GM23338 (cell line): ENCODE data around the gene ABCC3. TPM values are rescaled to one million over a fixed set of nuclear protein-coding genes. Genes with fewer than 3 reads are reported as not detected.

Experiments
- ATAC-seq: fragments of 200-7000 bp; cut with Tn5 transposase; 3 replicates; pipeline ENCODE4 v1.9.1; 2020
- DNase-seq: peaks from one replicate; pipeline ENCODE4 v3.0.0-alpha.2; 2015; ENCODE audit warnings: low spot score
- H2AFZ ChIP-seq: fragments of 200-600 bp; sonication (generic); 2 replicates; pipeline ENCODE4 v1.8.0; 2016; ENCODE audit warnings: antibody characterized with exemption, mild to moderate bottlenecking, moderate library complexity
- H3F3A ChIP-seq: fragments of 200-600 bp; sonication (generic); replicated peaks from 2 replicates; pipeline ENCODE4 v1.8.0; 2017; ENCODE audit warnings: antibody characterized with exemption, mixed run types, low read depth
- H3K27ac ChIP-seq: fragments of 200-600 bp; sonication (generic); 2 replicates; pipeline ENCODE4 v1.6.1; 2016; ENCODE audit warnings: low read depth
- H3K27me3 ChIP-seq: fragments of 200-600 bp; sonication (generic); 2 replicates; pipeline ENCODE4 v1.8.0; 2016; ENCODE audit warnings: mild to moderate bottlenecking, mixed run types, moderate library complexity; ENCODE audit not compliant: insufficient read depth
- H3K36me3 ChIP-seq: fragments of 200-600 bp; sonication (generic); 2 replicates; pipeline ENCODE4 v1.8.0; 2016; ENCODE audit warnings: mild to moderate bottlenecking; ENCODE audit not compliant: insufficient read depth
- H3K4me1 ChIP-seq: fragments of 200-600 bp; sonication (generic); 2 replicates; pipeline ENCODE4 v1.8.0; 2016; ENCODE audit warnings: mild to moderate bottlenecking, moderate library complexity; ENCODE audit not compliant: insufficient read depth
- H3K4me2 ChIP-seq: fragments of 200-600 bp; sonication (generic); 2 replicates; pipeline ENCODE4 v1.7.1; 2017; ENCODE audit warnings: mixed run types
- H3K4me3 ChIP-seq: fragments of 200-600 bp; sonication (generic); 2 replicates; pipeline ENCODE4 v1.6.1; 2016; ENCODE audit warnings: mixed run types
- H3K79me2 ChIP-seq: fragments of 200-600 bp; sonication (generic); replicated peaks from 2 replicates; pipeline ENCODE4 v1.8.0; 2017; ENCODE audit warnings: mild to moderate bottlenecking; ENCODE audit not compliant: insufficient read depth
- H3K9me2 ChIP-seq: fragments of 200-600 bp; sonication (generic); 2 replicates; pipeline ENCODE4 v1.8.0; 2017; ENCODE audit not compliant: insufficient read depth
- H4K20me1 ChIP-seq: fragments of 200-600 bp; sonication (generic); replicated peaks from 2 replicates; pipeline ENCODE4 v1.8.0; 2017; ENCODE audit warnings: mild to moderate bottlenecking; ENCODE audit not compliant: insufficient read depth
- H3K27ac Mint-ChIP-seq: 2 replicates; pipeline ENCODE4 v1.8.0; 2020; ENCODE audit warnings: inconsistent platforms, mild to moderate bottlenecking, moderate library complexity, mixed read lengths
- H3K27me3 Mint-ChIP-seq: 3 replicates; pipeline ENCODE4 v1.8.0; 2022; ENCODE audit warnings: low read depth, mild to moderate bottlenecking, moderate library complexity, mixed read lengths, inconsistent platforms; ENCODE audit not compliant: insufficient read depth, poor library complexity
- H3K36me3 Mint-ChIP-seq: 3 replicates; pipeline ENCODE4 v1.8.0; 2021; ENCODE audit warnings: low read depth, mild to moderate bottlenecking, inconsistent platforms, moderate library complexity, mixed read lengths
- H3K4me1 Mint-ChIP-seq: 3 replicates; pipeline ENCODE4 v1.8.0; 2020; ENCODE audit warnings: mild to moderate bottlenecking, inconsistent platforms, mixed read lengths
- H3K4me3 Mint-ChIP-seq: 3 replicates; pipeline ENCODE4 v1.8.0; 2021; ENCODE audit warnings: moderate library complexity, mild to moderate bottlenecking, inconsistent platforms, mixed read lengths
- H3K9me3 Mint-ChIP-seq: 3 replicates; pipeline ENCODE4 v1.8.0; 2020; ENCODE audit warnings: moderate library complexity, mild to moderate bottlenecking, inconsistent platforms, mixed read lengths
- CREB1 ChIP-seq: fragments of 250-450 bp; sonication (Bioruptor Pico); IDR thresholded peaks from 2 replicates; pipeline ENCODE4 v1.5.0; 2020; ENCODE audit warnings: low read depth, mild to moderate bottlenecking, moderate library complexity
- EZH2 ChIP-seq: fragments of 200-600 bp; sonication (generic); IDR thresholded peaks from one replicate; pipeline ENCODE4 v1.8.0; 2017; ENCODE audit warnings: antibody characterized with exemption, mild to moderate bottlenecking, low read depth; ENCODE audit not compliant: unreplicated experiment
- EZH2phosphoT487 ChIP-seq: fragments of 200-600 bp; sonication (generic); IDR thresholded peaks from one replicate; pipeline ENCODE4 v1.8.1; 2018; ENCODE audit warnings: antibody characterized with exemption; ENCODE audit not compliant: unreplicated experiment
- JUNB ChIP-seq: IDR thresholded peaks from one replicate; pipeline ENCODE4 v1.6.1; 2016; ENCODE audit warnings: antibody characterized with exemption; ENCODE audit not compliant: unreplicated experiment
- NANOG ChIP-seq: IDR thresholded peaks from 2 replicates; pipeline ENCODE4 v1.6.1; 2016; ENCODE audit warnings: antibody characterized with exemption, borderline replicate concordance
- POLR2AphosphoS5 ChIP-seq: IDR thresholded peaks from 2 replicates; pipeline ENCODE4 v1.6.1; 2016; ENCODE audit warnings: antibody characterized with exemption, low read depth
- STAT1 ChIP-seq: IDR thresholded peaks from one replicate; pipeline ENCODE4 v1.6.1; 2016; ENCODE audit warnings: antibody characterized with exemption; ENCODE audit not compliant: unreplicated experiment
- ZNF114 ChIP-seq: fragments of 250-450 bp; sonication (Bioruptor Pico); IDR thresholded peaks from 2 replicates; pipeline ENCODE4 v1.5.0; 2020; ENCODE audit warnings: mild to moderate bottlenecking, moderate library complexity
- ZNF331 ChIP-seq: fragments of 250-450 bp; sonication (Bioruptor Pico); IDR thresholded peaks from 2 replicates; pipeline ENCODE4 v1.5.0; 2020; ENCODE audit warnings: low read depth, mild to moderate bottlenecking, moderate library complexity
- ZNF462 ChIP-seq: fragments of 250-450 bp; sonication (Bioruptor Pico); IDR thresholded peaks from 2 replicates; pipeline ENCODE4 v1.5.0; 2020; ENCODE audit warnings: mild to moderate bottlenecking, moderate library complexity
- polyA plus RNA-seq: library from polyadenylated mRNA; unstranded; fragments of >200 nt; fragmentation: Nextera tagmentation; extraction: Ambion mirVana; gene quantifications from 2 replicates; pipeline ENCODE4 v1.2.1, GENCODE V29; 2016
- total RNA-seq: library from RNA; depleted of rRNA; stranded (reverse); fragments of >200 nt; shearing (Covaris generic); gene quantifications from 2 replicates; pipeline ENCODE4 v1.2.3, GENCODE V29; 2014
- TF ChIP-seq, protein P1 (sequence below): IDR thresholded peaks from 2 replicates; pipeline ENCODE4 v1.6.1; 2016; ENCODE audit warnings: antibody characterized with exemption
- TF ChIP-seq, protein P2 (sequence below): IDR thresholded peaks from one replicate; pipeline ENCODE4 v1.6.1; 2018; ENCODE audit warnings: antibody characterized with exemption; ENCODE audit not compliant: unreplicated experiment
- TF ChIP-seq, protein P3 (sequence below), 2 experiments: fragments of 200-600 bp in 1 of 2; sonication (generic) in 1 of 2; conservative IDR thresholded peaks; 2 replicates each; pipeline versions ENCODE4 v1.5.1 to v1.6.1; 2016 to 2017; ENCODE audit warnings: antibody characterized with exemption in 2 of 2, low read depth in 2 of 2, mild to moderate bottlenecking in 2 of 2, moderate library complexity in 1 of 2

The ABCC3 gene
- total and polyA plus RNA-seq, 2 experiments from 2014 or later: not detected

- peaks cover 2% of the 10 kb centered on the region for H3K27me3 Mint-ChIP-seq
- Histone ChIP-seq H4K20me1 (no peaks in the 10 kb centered on the region), H2AFZ (no peak overlapping the region), H3K4me1 (no peaks in the 10 kb centered on the region), H3F3A (no peaks in the 10 kb centered on the region), H3K79me2 (no peaks in the 10 kb centered on the region), H3K27me3 (no peaks in the 10 kb centered on the region), H3K4me3 (no peak overlapping the region), H3K4me2 (no peak overlapping the region), H3K9me2 (no peaks in the 10 kb centered on the region), H3K27ac (no peak overlapping the region), H3K36me3 (no peaks in the 10 kb centered on the region)
- ATAC-seq: no peak
- no peaks in the 10 kb centered on the region for H3K9me3 Mint-ChIP-seq
- DNase-seq: no peak
- TF ChIP-seq ZNF462 (CRISPR knock-in tag) (no peak), POLR2AphosphoS5 (no peak), CREB1 (no peak), NANOG (no peak), EZH2 (no peak), STAT1 (no peak), EZH2phosphoT487 (no peak), ZNF331 (no peak), JUNB (no peak), ZNF114 (no peak)
- TF ChIP-seq, protein P1, sequence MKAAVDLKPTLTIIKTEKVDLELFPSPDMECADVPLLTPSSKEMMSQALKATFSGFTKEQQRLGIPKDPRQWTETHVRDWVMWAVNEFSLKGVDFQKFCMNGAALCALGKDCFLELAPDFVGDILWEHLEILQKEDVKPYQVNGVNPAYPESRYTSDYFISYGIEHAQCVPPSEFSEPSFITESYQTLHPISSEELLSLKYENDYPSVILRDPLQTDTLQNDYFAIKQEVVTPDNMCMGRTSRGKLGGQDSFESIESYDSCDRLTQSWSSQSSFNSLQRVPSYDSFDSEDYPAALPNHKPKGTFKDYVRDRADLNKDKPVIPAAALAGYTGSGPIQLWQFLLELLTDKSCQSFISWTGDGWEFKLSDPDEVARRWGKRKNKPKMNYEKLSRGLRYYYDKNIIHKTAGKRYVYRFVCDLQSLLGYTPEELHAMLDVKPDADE: no peak
- TF ChIP-seq, protein P2, sequence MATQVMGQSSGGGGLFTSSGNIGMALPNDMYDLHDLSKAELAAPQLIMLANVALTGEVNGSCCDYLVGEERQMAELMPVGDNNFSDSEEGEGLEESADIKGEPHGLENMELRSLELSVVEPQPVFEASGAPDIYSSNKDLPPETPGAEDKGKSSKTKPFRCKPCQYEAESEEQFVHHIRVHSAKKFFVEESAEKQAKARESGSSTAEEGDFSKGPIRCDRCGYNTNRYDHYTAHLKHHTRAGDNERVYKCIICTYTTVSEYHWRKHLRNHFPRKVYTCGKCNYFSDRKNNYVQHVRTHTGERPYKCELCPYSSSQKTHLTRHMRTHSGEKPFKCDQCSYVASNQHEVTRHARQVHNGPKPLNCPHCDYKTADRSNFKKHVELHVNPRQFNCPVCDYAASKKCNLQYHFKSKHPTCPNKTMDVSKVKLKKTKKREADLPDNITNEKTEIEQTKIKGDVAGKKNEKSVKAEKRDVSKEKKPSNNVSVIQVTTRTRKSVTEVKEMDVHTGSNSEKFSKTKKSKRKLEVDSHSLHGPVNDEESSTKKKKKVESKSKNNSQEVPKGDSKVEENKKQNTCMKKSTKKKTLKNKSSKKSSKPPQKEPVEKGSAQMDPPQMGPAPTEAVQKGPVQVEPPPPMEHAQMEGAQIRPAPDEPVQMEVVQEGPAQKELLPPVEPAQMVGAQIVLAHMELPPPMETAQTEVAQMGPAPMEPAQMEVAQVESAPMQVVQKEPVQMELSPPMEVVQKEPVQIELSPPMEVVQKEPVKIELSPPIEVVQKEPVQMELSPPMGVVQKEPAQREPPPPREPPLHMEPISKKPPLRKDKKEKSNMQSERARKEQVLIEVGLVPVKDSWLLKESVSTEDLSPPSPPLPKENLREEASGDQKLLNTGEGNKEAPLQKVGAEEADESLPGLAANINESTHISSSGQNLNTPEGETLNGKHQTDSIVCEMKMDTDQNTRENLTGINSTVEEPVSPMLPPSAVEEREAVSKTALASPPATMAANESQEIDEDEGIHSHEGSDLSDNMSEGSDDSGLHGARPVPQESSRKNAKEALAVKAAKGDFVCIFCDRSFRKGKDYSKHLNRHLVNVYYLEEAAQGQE: no peak
- TF ChIP-seq, protein P3, sequence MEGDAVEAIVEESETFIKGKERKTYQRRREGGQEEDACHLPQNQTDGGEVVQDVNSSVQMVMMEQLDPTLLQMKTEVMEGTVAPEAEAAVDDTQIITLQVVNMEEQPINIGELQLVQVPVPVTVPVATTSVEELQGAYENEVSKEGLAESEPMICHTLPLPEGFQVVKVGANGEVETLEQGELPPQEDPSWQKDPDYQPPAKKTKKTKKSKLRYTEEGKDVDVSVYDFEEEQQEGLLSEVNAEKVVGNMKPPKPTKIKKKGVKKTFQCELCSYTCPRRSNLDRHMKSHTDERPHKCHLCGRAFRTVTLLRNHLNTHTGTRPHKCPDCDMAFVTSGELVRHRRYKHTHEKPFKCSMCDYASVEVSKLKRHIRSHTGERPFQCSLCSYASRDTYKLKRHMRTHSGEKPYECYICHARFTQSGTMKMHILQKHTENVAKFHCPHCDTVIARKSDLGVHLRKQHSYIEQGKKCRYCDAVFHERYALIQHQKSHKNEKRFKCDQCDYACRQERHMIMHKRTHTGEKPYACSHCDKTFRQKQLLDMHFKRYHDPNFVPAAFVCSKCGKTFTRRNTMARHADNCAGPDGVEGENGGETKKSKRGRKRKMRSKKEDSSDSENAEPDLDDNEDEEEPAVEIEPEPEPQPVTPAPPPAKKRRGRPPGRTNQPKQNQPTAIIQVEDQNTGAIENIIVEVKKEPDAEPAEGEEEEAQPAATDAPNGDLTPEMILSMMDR (conservative IDR thresholded peaks at IDR 0.05; ENCODE audit: low read depth in 2 of 2): no peak
- no peak overlapping the region for H3K27ac Mint-ChIP-seq
- H3K4me3 Mint-ChIP-seq: no peak overlapping the region
- peaks cover 8% of the 10 kb centered on the region for H3K4me1 Mint-ChIP-seq
- no peaks in the 10 kb centered on the region; the same call in 2 of the 3 replicates for H3K36me3 Mint-ChIP-seq
These were observed 20.1 kb upstream of the ABCC3 start for GRCh38 chr17:50614471-50615051.
